ENCODE data around the gene LRRTM4.

LRRTM4 gene

DNA sequence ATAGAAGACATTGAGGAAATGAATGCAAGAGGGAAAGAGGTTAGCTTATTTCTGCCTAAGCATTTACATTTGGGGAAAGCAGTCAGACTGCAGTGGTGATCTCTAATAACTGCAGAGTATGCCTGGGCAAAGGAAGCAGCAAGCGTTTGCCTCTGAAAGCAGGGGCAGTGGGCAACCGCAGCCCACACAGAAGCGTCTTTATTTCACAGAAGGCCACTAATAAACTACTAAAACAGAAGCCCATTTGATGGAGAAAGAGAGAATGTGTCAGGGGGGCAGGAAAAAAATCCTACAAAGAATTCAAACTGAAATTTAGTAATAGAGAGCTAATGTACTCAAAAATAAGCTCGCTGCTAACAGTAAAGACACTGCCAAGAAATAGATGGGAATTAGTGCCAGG is 53.1 kb downstream of the LRRTM4 start:
- no peak for DNase-seq

DNA sequence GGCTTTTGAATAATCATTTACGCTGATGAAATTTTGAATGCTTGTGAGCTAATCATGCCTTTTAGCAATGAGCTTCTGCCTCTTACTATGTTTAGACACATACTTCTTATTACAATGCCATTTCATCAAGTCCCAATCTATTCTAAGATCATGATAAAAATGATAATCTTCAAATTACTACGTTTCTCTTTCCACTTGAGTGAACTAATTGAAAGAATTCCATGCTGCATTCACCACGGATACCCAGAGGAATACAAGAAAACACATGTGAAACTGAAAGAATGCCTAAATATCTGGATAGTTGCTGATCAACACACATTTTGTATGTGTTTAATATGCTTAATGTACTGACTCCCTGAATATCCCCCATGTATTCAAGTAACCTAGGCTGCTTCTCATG is 62.3 kb downstream of the LRRTM4 start:
- DNase-seq: no peak

GRCh38 chr2:77458216-77458615 is 64.0 kb downstream of the LRRTM4 start:
- DNase-seq: no peak

DNA sequence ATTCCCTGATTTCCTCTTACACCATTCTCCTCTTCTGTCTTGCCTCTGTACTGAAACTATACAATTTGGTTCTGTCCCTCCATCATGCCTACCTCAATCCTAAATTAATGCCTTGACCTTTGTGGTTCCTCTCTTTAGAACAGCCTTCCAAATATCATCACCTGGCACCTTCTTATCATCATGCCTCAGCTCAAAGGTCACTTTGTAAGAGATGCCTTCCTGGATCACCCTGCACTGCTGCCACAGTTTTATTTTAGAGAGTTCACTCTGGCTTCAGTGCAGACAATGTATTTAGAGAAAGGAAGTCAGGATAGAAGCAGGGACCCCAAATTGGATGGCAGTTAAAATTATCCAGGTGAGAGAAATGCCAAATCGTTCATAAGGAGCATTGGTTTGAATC is 64.5 kb downstream of the LRRTM4 start:
- no peak for DNase-seq

DNA sequence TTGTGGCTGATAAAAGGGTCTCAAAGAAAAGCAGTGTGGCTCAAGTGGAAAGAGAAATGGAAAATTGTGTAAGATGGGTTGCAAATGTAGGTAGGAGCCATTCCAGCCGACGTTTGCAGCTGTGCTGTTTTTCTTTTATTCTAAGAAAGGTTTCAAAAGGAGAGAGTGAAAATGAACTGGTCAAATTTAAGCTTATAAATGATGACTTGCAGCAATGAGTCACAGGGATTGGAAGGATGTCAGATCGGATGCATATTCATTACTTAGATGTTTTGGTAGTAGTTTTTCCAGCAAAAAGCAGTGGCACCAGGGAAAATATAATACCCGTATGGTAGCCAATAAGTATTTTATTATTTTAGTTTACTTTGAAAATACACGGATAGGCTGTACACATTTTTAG is 79.1 kb downstream of the LRRTM4 start:
- no peak for DNase-seq

- DNase-seq: no peak
Measured at GRCh38 chr2:77434880-77435279, 87.3 kb downstream of the LRRTM4 start.

DNA sequence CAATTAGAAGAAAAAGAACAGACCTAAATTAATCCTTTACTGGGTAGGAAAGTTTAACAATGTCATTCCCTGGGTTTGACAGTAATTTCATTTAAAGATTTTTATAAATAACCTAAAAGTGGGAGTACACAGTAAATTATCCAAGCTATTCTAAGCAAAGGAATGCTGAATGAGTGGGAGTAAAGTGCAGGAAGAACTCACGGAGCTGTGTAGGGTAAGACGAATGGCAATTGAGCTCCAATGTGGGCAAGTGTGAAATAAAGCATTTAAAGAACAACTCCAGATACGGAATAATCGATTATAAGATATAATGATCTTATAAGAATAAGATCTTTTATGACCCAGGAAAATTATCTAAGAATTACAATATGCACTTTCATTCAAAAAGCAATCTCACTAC is 93.2 kb downstream of the LRRTM4 start:
- no peak for DNase-seq

DNA sequence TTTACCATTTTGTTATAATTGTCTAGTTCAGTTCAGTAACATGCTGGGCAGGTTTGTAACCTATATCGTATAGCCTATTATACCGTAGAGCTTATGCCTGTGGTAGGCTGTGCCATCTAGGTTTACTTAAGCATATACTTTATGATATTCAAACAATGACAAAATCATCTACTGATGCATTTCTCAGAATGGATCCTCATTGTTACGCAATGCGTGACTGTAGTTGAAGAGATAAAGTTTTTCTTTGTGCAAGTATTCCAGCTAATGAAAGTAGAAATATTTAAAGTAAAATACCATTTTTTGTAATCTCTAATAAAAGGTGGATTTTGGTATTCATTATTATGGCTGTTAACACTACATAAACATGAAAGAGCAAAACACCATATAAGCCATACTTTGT is 100.2 kb downstream of the LRRTM4 start:
- no peak for DNase-seq

DNA sequence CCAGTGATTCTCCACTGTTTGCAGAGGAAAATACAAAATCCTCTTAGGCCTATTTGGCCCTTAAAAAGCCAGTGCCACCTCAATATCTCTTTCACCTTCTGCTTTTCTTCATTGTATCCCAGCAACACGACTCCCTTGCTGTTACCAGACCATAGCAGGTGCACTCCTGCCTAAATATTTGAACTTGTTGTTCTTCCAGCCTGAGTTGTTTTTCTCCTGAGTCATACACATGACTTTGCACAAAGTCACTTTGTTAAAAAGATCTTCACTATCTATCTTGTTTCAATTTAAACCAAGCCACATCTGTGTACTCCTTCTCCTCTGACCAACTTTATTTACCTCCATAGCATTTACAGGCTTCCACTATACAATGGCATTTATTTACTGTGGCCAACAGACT is 103.6 kb downstream of the LRRTM4 start:
- no peak for DNase-seq

DNA sequence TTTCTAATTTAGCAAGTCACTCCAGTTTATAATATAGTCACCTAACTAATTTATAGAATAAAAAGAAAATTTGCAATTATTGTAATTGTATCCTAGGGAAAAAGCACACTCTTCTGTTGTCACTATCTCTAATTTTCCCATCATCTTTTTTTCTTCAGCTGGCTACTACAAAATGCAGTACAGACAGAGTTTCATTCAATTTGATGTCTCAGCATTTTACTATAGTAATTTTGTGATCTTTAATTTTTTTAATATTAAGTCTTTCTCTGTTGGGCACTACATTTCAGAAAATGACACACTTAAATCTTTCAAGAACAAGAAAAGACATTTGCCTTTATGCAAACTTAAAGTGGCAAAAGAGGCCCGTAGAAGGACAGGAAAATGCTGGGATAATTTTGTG is 118.0 kb downstream of the LRRTM4 start:
- DNase-seq: no peak

GRCh38 chr2:77398970-77399600 is 123.1 kb downstream of the LRRTM4 start:
- no peak for DNase-seq

DNA sequence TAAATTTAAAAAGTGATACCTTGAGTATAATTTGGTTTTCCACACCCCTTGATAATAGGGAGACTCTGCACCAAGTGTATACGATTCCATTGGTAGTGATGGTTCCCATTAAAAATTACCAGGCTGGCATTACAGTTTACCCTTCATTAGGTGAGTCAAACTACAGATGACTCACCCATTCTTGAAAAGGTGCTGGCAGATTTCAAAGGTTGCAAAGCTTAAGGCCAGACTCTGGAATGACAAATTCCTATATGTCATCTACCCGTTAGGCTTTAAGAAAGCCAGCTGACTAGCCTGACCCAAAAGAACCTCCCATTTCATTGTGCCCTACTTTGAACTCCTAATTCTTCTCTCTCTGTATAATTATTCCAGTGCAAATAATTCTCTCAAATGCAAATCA is 124.4 kb downstream of the LRRTM4 start:
- no peak for DNase-seq

DNA sequence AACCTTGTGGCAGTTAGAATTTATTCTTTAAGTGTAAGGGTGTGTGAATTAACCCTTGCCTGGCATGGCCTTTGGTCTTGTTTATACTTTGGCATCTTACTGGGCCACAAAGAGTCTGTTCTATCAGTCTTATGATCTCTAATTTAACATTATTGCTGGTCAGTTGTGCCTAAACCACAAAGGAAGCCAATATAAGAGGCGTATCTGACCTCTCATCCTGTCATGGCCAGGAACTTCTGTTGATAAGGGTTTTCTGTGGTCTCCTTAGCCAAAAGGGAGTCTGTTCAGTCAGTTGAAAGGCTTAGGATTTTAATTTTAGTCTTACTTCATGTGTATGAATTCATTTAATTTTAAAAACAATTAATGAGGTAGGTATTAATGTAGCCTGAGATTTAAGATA is 127.2 kb downstream of the LRRTM4 start:
- DNase-seq: no peak

DNA sequence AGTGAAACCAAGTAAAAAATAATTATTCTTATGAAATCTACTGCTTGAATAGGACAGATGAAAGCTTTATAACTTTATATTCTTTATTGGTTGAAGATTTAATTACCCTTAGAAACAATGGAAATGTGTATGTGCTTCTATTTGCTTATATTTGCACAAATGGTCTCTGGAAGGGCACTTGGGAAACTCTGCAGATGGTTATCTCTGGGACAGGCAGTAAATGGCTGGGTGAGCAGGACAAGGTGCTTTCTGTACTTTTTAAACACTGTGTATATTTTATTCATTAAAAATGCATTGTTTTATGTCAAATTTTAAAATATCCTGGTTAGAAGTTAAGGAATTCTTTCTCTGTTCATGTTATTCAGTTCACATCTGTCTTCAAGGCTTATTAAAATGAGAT is 131.1 kb downstream of the LRRTM4 start:
- DNase-seq: no peak

DNA sequence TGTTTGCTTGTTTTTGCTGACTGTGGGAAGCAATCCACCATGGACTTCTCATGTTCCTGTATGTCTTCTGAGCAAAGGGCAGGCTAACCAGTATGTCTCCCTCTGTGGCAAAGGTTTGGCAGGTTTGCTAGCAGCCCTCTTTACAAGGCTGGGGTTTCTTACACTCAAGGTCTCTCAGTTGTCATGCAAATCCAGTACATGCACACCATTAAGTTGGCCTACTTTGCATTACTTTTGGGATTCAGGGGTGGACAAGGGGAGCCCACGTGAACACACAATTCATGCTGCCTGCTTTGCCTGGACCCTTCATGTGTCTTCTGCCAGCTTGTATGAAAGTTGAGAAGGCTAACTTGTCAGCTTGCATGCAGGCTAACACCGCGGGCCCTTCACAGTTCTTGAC is 134.9 kb downstream of the LRRTM4 start:
- DNase-seq: no peak

- DNase-seq: no peak
Measured at GRCh38 chr2:77372636-77373035, 149.5 kb downstream of the LRRTM4 start.

DNA sequence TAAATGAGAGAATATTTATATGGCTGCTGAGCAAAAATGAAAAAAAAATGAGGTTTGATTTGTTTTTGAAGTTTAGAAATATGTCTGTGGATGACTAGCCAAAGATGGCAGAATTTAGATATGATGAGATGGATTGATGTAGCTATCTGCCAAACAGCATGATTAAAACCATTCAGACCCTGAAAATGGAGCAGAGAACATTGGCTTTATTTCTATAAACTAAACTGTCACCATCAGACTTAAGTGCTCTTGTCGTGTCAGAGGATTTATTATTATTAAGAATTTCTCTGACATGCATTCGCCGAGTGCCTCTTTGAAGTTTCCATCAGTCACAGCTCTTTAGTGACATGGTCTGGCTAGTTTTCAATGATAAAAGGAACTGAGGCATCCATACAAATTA is 151.7 kb downstream of the LRRTM4 start:
- no peak for DNase-seq

DNA sequence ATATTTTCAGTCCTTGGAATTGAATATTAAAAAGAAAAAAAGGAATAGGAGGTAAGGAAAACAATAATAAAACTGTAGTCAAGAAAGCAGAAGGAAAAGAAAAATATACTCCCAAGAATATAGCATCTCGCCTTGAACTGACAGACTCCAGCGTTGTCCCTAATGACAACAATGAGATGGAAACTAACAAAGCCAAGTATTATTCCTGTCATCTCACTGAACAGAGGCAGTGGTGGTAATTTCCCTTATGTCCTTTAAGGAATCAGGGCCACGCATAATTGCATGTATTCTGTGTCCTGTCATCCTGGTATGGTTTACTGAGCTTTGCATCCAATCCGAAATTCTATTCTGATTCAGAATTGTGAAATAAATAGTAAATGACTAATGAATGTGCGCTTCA is 158.9 kb downstream of the LRRTM4 start:
- DNase-seq: no peak

DNA sequence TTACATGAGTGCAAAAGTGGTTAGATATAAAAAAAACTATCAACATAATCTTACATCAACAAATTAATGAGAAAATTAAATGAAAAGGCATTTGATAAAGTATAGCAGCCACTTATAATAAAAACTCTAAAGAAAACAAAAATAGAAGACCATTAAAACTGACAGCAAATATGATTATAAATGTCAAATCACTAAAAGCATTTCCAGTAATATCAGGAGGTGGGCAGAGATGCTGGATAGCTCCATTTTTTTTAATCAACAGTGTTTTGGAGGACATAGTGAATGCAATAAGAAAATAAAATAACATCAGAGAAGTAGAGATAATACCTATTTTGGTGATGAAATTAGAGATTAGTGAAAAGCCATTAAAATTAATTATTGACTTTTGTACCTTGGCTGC is 173.4 kb downstream of the LRRTM4 start:
- DNase-seq: no peak

- DNase-seq: no peak
Measured at GRCh38 chr2:77336013-77336412, 186.2 kb downstream of the LRRTM4 start.

DNA sequence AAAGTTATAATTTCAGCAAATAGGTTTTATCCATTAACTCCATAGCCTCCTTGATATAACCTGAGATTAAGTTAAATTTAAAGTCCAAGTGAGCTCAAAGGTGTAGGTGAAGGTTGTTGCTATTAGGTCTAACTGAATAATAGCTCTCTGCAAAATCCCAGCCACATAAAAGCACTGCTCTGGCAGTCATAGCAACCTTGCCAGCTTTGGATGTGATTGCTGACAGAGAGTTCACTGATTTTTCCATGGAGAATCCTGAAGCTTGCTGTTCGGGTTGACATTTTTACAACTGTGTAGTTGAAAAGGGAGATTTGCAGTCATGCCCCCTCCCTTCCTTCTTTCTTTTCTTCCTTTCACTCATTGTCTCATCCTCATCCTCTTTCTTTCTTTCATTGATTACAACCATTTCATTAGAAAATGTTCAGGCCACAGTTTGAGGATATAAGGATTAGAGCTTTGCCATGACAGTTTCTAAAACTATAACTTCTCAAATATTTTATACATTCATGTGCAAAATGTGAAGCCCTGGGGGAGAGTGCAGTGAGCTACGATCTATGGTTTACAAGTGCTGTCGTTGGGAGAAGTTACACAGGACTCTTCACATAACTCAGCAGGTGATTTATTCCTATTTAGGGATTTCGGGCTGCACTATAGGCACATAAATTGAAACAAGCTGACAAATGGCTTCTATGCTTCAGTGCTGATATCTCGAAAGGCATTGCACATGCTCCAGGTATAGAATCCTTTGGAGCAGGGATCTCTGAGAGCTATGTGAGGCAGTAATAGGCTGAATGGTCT is 193.8 kb downstream of the LRRTM4 start:
- DNase-seq: no peak

- no peak for DNase-seq
Measured at GRCh38 chr2:77325395-77325794, 196.8 kb downstream of the LRRTM4 start.

GRCh38 chr2:77322431-77322830 is 199.7 kb downstream of the LRRTM4 start:
- DNase-seq: no peak

GRCh38 chr2:77314721-77315120 is 207.5 kb downstream of the LRRTM4 start:
- DNase-seq: no peak

GRCh38 chr2:77310416-77310815 is 211.8 kb downstream of the LRRTM4 start:
- no peak for DNase-seq

Data from NCI-H2107 (cell line).